NCI-H2227 (cell line): ENCODE measurements around the gene APC.

Experiments used
- DNase-seq: peaks from one replicate; lab custom pipeline; 2025; ENCODE audit not compliant: unreplicated experiment; lab: John Stamatoyannopoulos, UW

APC gene

GRCh38 chr5:112737463-112738190, at the start of gene APC:
Gene APC, plus strand, starts transcription at chr5:112737885. Its CDS starts 17,006 bp downstream, at chr5:112754891.
- DNase-seq: peak; percentile 87

- no peak for DNase-seq
Measured at GRCh38 chr5:112689155-112689909, 48.4 kb upstream of the APC start.

DNA sequence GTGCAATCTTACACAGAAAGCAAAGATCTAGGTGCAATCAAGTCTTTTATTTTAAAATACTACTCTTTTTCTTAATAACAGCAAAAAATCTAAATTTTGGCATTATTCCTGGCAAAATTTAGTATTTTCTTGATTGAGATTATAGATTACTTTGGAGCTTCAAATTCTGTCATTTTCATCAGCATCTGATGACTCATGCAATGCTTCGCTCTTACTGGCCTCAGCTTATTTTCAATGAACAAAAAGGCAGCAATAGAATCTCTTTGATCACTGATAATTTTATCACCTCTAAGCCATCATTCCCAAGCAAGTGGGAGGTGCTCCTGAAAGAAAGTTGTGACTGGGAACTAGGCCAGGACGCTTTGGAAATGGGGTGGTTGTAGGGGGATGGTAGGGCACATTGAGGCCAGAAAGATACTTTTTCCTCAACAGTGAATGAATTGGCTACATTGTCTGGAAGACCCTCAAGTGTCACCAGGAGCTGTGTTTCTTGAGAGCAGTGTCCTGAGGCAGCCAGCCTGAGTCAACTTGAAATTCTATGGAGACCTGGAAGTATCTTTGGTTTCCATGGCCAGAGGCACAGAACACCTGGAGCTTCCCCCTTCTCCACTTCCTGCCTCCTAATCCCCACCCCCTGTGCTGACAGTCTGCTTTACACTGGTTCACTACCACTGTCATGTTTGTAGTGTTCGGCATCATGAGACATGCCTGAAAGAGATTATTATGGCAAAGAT, 46.9 kb upstream of the APC start:
- DNase-seq: no peak

GRCh38 chr5:112691339-112691680, 46.4 kb upstream of the APC start:
- DNase-seq: no peak

DNA sequence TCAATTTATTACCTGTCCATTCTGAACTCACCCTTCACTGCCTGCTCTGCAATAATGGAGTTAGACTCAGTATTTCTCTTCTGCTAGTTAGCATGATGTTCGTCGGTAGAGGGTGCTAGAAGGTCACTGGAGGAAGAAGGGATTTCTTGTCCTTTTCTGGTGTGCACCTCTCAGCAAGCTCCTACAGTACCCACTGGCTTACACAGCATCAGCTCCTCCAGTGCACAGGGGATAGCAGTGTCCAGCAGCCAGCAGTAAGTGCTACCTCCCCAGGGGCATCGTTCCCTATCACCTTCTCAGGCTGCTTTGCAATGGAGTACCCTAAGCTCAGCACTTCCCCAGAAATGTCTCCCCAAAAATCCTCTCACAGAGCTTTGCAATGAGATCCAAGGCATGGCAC, 45.9 kb upstream of the APC start:
- DNase-seq: no peak

DNA sequence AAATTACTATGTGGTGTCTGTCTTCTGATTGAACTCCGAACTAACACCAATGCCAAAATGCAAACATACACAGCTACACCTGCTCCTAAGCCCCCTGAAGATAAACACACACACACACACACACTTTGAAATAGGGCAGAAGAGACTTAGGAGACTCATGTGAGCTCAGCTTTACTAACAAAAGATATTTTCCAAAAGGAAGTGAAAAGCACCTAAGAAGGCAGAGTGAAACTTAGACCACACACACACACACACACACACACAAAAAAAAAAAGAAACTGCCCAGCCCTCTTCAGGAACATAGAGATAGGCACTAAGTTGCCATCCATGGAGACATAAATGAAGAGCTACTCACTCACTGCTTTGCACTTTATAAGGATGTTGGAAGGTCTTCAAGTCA, 45.2 kb upstream of the APC start:
- DNase-seq: no peak

DNA sequence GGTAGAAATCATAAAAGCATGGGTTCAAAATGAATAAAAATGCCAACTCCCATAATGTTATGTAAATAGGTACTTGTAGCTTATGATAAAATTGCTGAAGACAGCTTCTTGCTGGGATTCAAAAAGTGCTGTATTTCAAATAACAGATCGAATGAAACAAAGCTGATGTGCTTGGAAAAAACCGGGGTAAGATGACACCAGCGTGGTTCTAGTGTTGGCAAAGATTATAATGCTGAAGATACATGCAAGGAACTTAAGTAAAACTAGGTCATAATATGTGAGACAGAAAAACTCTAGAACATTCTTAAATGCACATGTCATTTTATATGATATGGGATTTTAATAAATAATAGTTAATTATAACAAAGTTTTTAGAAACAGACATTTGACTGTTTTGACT, 44.4 kb upstream of the APC start:
- DNase-seq: no peak

GRCh38 chr5:112694853-112695709, 42.6 kb upstream of the APC start:
- DNase-seq: no peak

DNA sequence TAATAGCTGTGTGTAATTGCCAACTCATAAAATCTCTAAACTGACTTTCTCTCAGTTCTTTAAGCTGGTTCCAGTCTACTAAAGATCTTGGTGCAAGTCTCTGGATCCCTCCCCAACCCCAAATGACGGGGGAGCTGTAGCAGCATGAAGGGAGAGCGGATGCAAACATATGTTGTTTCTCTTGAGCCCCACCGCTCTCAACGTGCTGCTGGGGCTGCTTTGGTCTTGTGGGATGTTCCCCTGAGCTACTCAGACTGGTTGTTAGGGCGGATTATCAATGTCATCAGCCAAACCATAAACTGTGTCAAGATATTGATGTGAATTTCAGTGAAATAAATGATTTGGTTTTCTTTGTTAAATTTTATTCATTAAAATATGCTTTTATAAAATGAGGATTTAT, 40.9 kb upstream of the APC start:
- no peak for DNase-seq

- no peak for DNase-seq
Measured at GRCh38 chr5:112697322-112697721, 40.4 kb upstream of the APC start.

GRCh38 chr5:112697833-112698232, 39.9 kb upstream of the APC start:
- no peak for DNase-seq

DNA sequence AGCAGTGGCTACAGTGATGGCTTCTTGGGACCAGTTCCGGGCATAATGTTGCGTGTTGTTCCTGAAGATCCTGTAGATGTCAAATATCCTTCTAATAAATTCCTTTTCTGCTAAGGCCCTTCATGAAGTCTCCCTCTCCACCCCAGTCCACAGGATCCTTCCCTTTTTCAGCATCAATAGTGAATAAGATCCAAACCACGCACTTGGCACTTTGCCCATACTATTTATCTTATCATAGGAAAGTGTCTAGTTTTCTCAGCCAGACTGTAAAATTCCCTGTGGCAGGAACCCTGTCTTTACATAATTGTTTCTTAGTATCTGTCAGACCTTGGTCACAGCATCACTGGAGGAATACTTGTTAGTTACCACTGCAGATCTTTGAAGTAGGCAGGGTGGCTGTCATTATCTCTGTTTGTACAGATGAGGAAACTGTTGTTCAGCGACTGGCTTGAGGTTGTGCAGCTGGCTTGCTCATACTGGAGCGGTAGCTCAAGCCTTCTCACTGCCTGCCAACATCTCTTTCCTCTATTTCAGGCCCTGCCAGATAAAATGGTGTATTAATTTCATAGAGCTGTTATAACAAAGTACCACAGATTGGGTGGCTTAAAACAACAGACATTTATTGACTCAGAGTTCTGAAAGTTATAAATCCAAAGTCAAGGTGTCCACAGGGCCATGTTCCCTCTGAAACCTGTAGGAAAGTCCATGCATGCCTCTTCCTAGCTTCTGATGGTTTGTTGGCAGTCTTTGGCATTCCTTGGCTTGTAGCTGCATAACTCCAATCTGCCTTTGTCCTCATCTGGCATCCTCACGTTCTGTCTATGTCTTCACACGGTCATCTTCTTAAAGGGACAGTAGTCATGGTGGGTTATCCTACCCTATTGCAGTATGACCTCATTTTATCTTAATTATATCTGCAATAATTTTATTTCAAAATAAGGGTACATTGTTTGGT, 33.5 kb upstream of the APC start:
- peak; percentile 49 for DNase-seq

- DNase-seq: no peak
Measured at GRCh38 chr5:112706446-112707016, 31.2 kb upstream of the APC start.

DNA sequence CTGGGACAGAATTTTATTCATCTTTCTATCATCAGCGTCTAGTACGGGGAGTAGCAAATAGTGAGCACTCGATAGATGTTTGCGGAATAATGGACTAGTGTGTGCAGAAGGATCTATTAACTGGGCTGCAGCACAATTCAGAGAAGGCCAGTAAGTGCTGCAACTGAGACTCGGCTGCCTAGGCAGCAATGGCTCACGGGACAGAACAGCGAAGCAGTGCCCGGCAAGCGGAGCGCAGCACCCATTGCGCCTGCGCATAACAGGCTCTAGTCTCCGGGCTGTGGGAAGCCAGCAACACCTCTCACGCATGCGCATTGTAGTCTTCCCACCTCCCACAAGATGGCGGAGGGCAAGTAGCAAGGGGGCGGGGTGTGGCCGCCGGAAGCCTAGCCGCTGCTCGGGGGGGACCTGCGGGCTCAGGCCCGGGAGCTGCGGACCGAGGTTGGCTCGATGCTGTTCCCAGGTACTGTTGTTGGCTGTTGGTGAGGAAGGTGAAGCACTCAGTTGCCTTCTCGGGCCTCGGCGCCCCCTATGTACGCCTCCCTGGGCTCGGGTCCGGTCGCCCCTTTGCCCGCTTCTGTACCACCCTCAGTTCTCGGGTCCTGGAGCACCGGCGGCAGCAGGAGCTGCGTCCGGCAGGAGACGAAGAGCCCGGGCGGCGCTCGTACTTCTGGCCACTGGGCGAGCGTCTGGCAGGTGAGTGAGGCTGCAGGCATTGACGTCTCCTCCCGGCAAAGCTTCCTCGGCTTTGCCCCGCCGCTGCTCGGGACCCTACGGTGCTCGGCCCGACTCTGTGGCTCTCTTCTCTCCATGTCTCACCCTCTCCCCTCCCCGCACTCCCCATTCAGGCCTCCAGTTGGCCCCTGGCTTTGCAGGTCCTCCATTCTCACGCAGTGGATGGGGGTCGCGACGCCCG, 30.2 kb upstream of the APC start:
- peak; percentile 97 for DNase-seq

- no peak for DNase-seq
Measured at GRCh38 chr5:112708103-112708622, 29.5 kb upstream of the APC start.

DNA sequence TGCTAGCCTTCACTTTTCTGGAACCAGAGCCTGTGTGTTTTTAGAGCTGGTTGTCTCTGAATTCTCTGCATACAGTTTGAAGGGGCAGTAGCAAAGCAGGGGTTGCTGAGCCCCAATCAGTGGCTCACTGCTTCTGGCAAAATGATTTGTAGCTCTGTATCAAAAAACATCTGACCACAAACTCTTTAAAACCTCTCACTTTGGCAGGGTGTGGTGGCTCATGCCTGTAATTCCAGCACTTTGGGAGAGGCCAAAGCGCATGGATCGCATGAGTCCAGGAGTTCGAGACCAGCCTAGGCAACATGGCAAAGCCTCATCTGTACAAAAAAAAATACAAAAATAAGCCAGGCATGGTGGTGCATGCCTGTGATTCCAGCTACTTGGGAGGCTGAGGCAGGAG, 28.3 kb upstream of the APC start:
- DNase-seq: no peak

- DNase-seq: no peak
Measured at GRCh38 chr5:112710896-112711295, 26.8 kb upstream of the APC start.

DNA sequence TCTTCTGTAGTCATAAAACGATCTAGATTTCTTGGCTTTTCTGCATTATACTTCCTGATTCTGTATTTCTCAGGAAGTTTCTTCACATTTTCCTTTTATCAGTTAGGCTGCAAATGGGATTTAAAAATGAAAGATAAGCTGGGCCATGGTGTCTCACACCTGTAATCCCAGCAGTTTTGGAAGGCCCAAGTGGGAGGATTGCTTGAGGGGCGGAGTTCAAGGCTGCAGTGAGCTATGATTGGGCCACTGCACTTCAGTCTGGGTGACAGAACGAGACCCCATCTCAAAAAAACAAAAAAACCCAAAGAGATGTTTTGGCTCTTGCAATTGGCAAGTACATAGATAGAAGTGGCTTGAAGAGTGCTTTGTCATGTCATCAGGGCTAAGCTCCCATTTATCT, 26.2 kb upstream of the APC start:
- DNase-seq: no peak
